ENCODE measurements around the gene MMP8. TPM values are rescaled to one million over a fixed set of nuclear protein-coding genes. Genes with fewer than 3 reads are reported as not detected.
A peak's percentile ranks its signal among the peaks of the same experiment; 100 is the strongest.
"Not testable (repeated sequence)": the region's sequence is repeated elsewhere in the genome, so short reads cannot be mapped to it uniquely, and the experiment has no call there.

Gene MMP8
- total RNA-seq, 4 donors from 2014 or later: 0.19 to 3.2 (median 1.1) TPM

GRCh38 chr11:102761646-102762238 lies 37.0 kb upstream of the MMP8 start:
- DNase-seq (ENCODE audit: low spot score): no peak
- ATAC-seq (ENCODE audit: low FRiP score): no peak
- no peak for TF ChIP-seq CTCF (IDR thresholded peaks at IDR 0.05)

GRCh38 chr11:102760344-102761035 lies 35.7 kb upstream of the MMP8 start:
- DNase-seq (ENCODE audit: low spot score): no peak
- no peak for TF ChIP-seq CTCF (IDR thresholded peaks at IDR 0.05)
- peak; percentile 11 for ATAC-seq (ENCODE audit: low FRiP score)

- ATAC-seq (ENCODE audit: low FRiP score) (no peak), DNase-seq (ENCODE audit: low spot score) (no peak)
- no peak for TF ChIP-seq CTCF (IDR thresholded peaks at IDR 0.05)
Measured at GRCh38 chr11:102757823-102758549, 33.2 kb upstream of the MMP8 start.

GRCh38 chr11:102753267-102753666 lies 28.5 kb upstream of the MMP8 start:
- no peak for TF ChIP-seq CTCF (IDR thresholded peaks at IDR 0.05)
- no peak for ATAC-seq (ENCODE audit: low FRiP score)
- DNase-seq (ENCODE audit: low spot score): no peak

- no peak for TF ChIP-seq CTCF (IDR thresholded peaks at IDR 0.05)
- ATAC-seq (ENCODE audit: low FRiP score): no peak
- no peak for DNase-seq (ENCODE audit: low spot score)
Measured at GRCh38 chr11:102751673-102752072, 26.9 kb upstream of the MMP8 start.

GRCh38 chr11:102749101-102749722 lies 24.5 kb upstream of the MMP8 start:
- no peak for DNase-seq (ENCODE audit: low spot score)
- ATAC-seq (ENCODE audit: low FRiP score): no peak
- TF ChIP-seq CTCF (IDR thresholded peaks at IDR 0.05): no peak

GRCh38 chr11:102746746-102747578 lies 22.2 kb upstream of the MMP8 start:
- ATAC-seq (ENCODE audit: low FRiP score); DNase-seq (ENCODE audit: low spot score): not testable (repeated sequence)
